H1 (cell line): ENCODE results near the gene DOK3. TPM values are rescaled to one million over a fixed set of nuclear protein-coding genes. Genes with fewer than 3 reads are reported as not detected.

ENCODE experiments used
- CTCF ChIA-PET: fragments of 300-600 bp; sonication (Branson Sonifier 250); formaldehyde crosslinking; loops from one replicate; lab custom pipeline; 2021; ENCODE audit not compliant: partially characterized antibody; lab: Charles Lee
- POLR2A ChIA-PET: fragments of 300-600 bp; sonication (Branson Sonifier 250); formaldehyde crosslinking; loops from one replicate; lab custom pipeline; 2021; ENCODE audit warnings: inconsistent platforms; ENCODE audit not compliant: partially characterized antibody; lab: Charles Lee
- DNase-seq, 2 experiments: peaks; one replicate each; pipeline versions ENCODE4 v3.0.0 to v3.0.0-alpha.2; 2010 to 2022; ENCODE audit warnings: low spot score in 2 of 2, low read depth in 1 of 2, mixed read lengths in 1 of 2
- FAIRE-seq: peaks from 2 replicates; lab custom pipeline; 2011; peaks lifted over from hg19 to GRCh38; lab: Jason Lieb, UNC
- H2AFZ ChIP-seq: 2 replicates; pipeline ENCODE4 v1.8.1; 2012; ENCODE audit warnings: low read length, inconsistent platforms
- H2AK5ac ChIP-seq: 2 replicates; pipeline ENCODE4 v1.6.1; 2013; ENCODE audit warnings: low read depth, low read length
- H2BK120ac ChIP-seq: replicated peaks from 2 replicates; pipeline ENCODE3; 2013; ENCODE audit warnings: low read depth, low read length, inconsistent platforms
- H2BK12ac ChIP-seq: 2 replicates; pipeline ENCODE4 v1.6.1; 2013; ENCODE audit warnings: low read depth, low read length
- H2BK15ac ChIP-seq: 2 replicates; pipeline ENCODE4 v1.6.1; 2013; ENCODE audit warnings: low read length
- H2BK20ac ChIP-seq: 2 replicates; pipeline ENCODE4 v1.6.1; 2013; ENCODE audit warnings: low read length
- H2BK5ac ChIP-seq: 2 replicates; pipeline ENCODE4 v1.6.1; 2013; ENCODE audit warnings: low read depth, low read length
- H3K14ac ChIP-seq: 2 replicates; pipeline ENCODE4 v1.6.1; 2013; ENCODE audit warnings: inconsistent platforms; ENCODE audit not compliant: insufficient read length
- H3K18ac ChIP-seq: 2 replicates; pipeline ENCODE4 v1.6.1; 2013; ENCODE audit warnings: low read length; ENCODE audit errors: extremely low read depth
- H3K23ac ChIP-seq: 2 replicates; pipeline ENCODE4 v1.6.1; 2013; ENCODE audit warnings: inconsistent platforms; ENCODE audit not compliant: insufficient read length
- H3K23me2 ChIP-seq: 2 replicates; pipeline ENCODE4 v1.6.1; 2013; ENCODE audit warnings: low read depth, low read length
- H3K27ac ChIP-seq: 2 replicates; pipeline ENCODE4 v1.6.1; 2011; ENCODE audit warnings: low read depth, low read length, inconsistent platforms
- H3K27me3 ChIP-seq, 4 experiments: replicated peaks in 1 of 4; 1 replicate in 1 of 4; 2 replicates in 3 of 4; pipeline versions ENCODE4 v1.6.1 to v1.8.1; 2011 to 2013; ENCODE audit warnings: low read length in 3 of 4, mild to moderate bottlenecking in 3 of 4, inconsistent platforms in 2 of 4, mixed read lengths in 2 of 4, moderate library complexity in 1 of 4; ENCODE audit not compliant: control insufficient read depth in 3 of 4, insufficient read depth in 3 of 4; ENCODE audit errors: extremely low read depth in 1 of 4
- H3K36me3 ChIP-seq, 4 experiments: 2 replicates each; pipeline versions ENCODE4 v1.6.1 to v1.8.1; 2011 to 2013; ENCODE audit warnings: mild to moderate bottlenecking in 4 of 4, low read length in 3 of 4, moderate library complexity in 2 of 4, control low read depth in 1 of 4, inconsistent platforms in 1 of 4; ENCODE audit not compliant: insufficient read depth in 4 of 4, control insufficient read depth in 2 of 4
- H3K4ac ChIP-seq: replicated peaks from 2 replicates; pipeline ENCODE3; 2013; ENCODE audit warnings: low read length, low read depth, mixed read lengths, inconsistent platforms; ENCODE audit not compliant: insufficient read length
- H3K4me1 ChIP-seq, 4 experiments: replicated peaks in 1 of 4; 1 replicate in 1 of 4; 2 replicates in 3 of 4; pipeline versions ENCODE4 v1.6.1 to v1.8.1; 2011 to 2013; ENCODE audit warnings: low read length in 3 of 4, inconsistent platforms in 2 of 4, mixed read lengths in 1 of 4; ENCODE audit not compliant: insufficient read depth in 4 of 4, control insufficient read depth in 3 of 4
- H3K4me2 ChIP-seq, 2 experiments: 2 replicates each; pipeline versions ENCODE4 v1.6.1 to v1.8.1; 2011 to 2013; ENCODE audit warnings: low read depth in 2 of 2, low read length in 2 of 2, control low read depth in 1 of 2, inconsistent platforms in 1 of 2, mild to moderate bottlenecking in 1 of 2; ENCODE audit not compliant: insufficient read depth in 1 of 2
- H3K4me3 ChIP-seq, 4 experiments: fragments of 200-600, 300-600 bp in 1 of 4; sonication (generic), shearing (Covaris generic), sonication (Bioruptor Twin) in 1 of 4; 2 replicates each; pipeline versions ENCODE4 v1.5.1 to v1.8.1; 2011 to 2016; ENCODE audit warnings: low read length in 4 of 4, low read depth in 3 of 4, control low read depth in 2 of 4, inconsistent platforms in 2 of 4, mild to moderate bottlenecking in 2 of 4, mixed read lengths in 1 of 4, moderate library complexity in 1 of 4; ENCODE audit not compliant: insufficient read depth in 2 of 4; ENCODE audit errors: extremely low read depth in 1 of 4
- H3K56ac ChIP-seq: replicated peaks from 2 replicates; pipeline ENCODE3; 2013; ENCODE audit warnings: low read depth, mild to moderate bottlenecking, mixed read lengths, low read length, inconsistent platforms; ENCODE audit not compliant: insufficient read length
- H3K79me1 ChIP-seq: 2 replicates; pipeline ENCODE4 v1.6.1; 2013; ENCODE audit warnings: low read depth, low read length, control low read depth
- H3K79me2 ChIP-seq, 2 experiments: 2 replicates each; pipeline versions ENCODE4 v1.6.1 to v1.8.1; 2012 to 2013; ENCODE audit warnings: low read length in 2 of 2, mild to moderate bottlenecking in 2 of 2, inconsistent platforms in 1 of 2; ENCODE audit not compliant: insufficient read depth in 2 of 2, control insufficient read depth in 1 of 2
- H3K9ac ChIP-seq, 4 experiments: replicated peaks in 1 of 4; 1 replicate in 1 of 4; 2 replicates in 3 of 4; pipeline versions ENCODE4 v1.6.1 to v1.8.1; 2011 to 2013; ENCODE audit warnings: low read depth in 3 of 4, low read length in 3 of 4, control low read depth in 2 of 4, mild to moderate bottlenecking in 2 of 4, moderate library complexity in 2 of 4, inconsistent platforms in 1 of 4; ENCODE audit errors: extremely low read depth in 1 of 4
- H3K9me3 ChIP-seq, 2 experiments: 2 replicates each; pipeline versions ENCODE4 v1.6.1 to v1.8.1; 2012 to 2013; ENCODE audit warnings: mild to moderate bottlenecking in 2 of 2, moderate library complexity in 2 of 2, control low read depth in 1 of 2, inconsistent platforms in 1 of 2, low read depth in 1 of 2, low read length in 1 of 2, mixed read lengths in 1 of 2; ENCODE audit not compliant: insufficient read depth in 2 of 2
- H4K20me1 ChIP-seq, 2 experiments: replicated peaks in 1 of 2; 2 replicates each; pipeline versions ENCODE3 to v1.8.1; 2011 to 2013; ENCODE audit warnings: inconsistent platforms in 2 of 2, low read length in 2 of 2, mild to moderate bottlenecking in 1 of 2; ENCODE audit not compliant: insufficient read depth in 2 of 2, control insufficient read depth in 1 of 2
- H4K5ac ChIP-seq: 2 replicates; pipeline ENCODE4 v1.6.1; 2013; ENCODE audit warnings: low read length, low read depth, mixed read lengths, inconsistent platforms; ENCODE audit not compliant: insufficient read length
- H4K8ac ChIP-seq: 2 replicates; pipeline ENCODE4 v1.8.0; 2013; ENCODE audit warnings: mild to moderate bottlenecking, moderate library complexity, low read length, inconsistent platforms; ENCODE audit not compliant: insufficient read depth; ENCODE audit errors: extremely low read depth
- H4K91ac ChIP-seq: replicated peaks from 2 replicates; pipeline ENCODE3; 2013; ENCODE audit warnings: low read length, mixed read lengths, inconsistent platforms; ENCODE audit not compliant: insufficient read length
- CHD2 ChIP-seq: IDR thresholded peaks from 2 replicates; pipeline ENCODE4 v1.6.1; 2012; ENCODE audit warnings: low read length, improper control_type of control experiment
- E2F6 ChIP-seq: IDR thresholded peaks from 2 replicates; pipeline ENCODE4 v1.6.1; 2012; ENCODE audit warnings: inconsistent platforms
- EZH2 ChIP-seq: fragments of 200-600 bp; sonication (generic); IDR thresholded peaks from 2 replicates; pipeline ENCODE4 v1.7.1; 2012; ENCODE audit warnings: low read depth, mild to moderate bottlenecking, moderate library complexity, low read length, inconsistent platforms; ENCODE audit not compliant: severe bottlenecking
- RAD21 ChIP-seq, 2 experiments: IDR thresholded peaks in 1 of 2; conservative IDR thresholded peaks in 1 of 2; 2 replicates each; pipeline ENCODE4 v1.6.1; 2011; ENCODE audit warnings: low read depth in 2 of 2, low read length in 2 of 2, improper control_type of control experiment in 1 of 2, inconsistent platforms in 1 of 2, mild to moderate bottlenecking in 1 of 2, moderate library complexity in 1 of 2
- RFX5 ChIP-seq: IDR thresholded peaks from 2 replicates; pipeline ENCODE4 v1.6.1; 2011; ENCODE audit warnings: low read depth, low read length, improper control_type of control experiment, borderline replicate concordance
- RNF2 ChIP-seq: fragments of 200-900, 300-1000 bp; sonication (generic); IDR thresholded peaks from 2 replicates; pipeline ENCODE4 v1.7.1; 2016; ENCODE audit warnings: borderline replicate concordance, low read depth, mild to moderate bottlenecking, antibody characterized with exemption, low read length; ENCODE audit not compliant: poor library complexity, severe bottlenecking; ENCODE audit errors: missing control alignments
- SP1 ChIP-seq: IDR thresholded peaks from 2 replicates; pipeline ENCODE4 v1.6.1; 2011; ENCODE audit warnings: low read depth, low read length
- SRF ChIP-seq: IDR thresholded peaks from 2 replicates; pipeline ENCODE4 v1.6.1; 2011; ENCODE audit warnings: mild to moderate bottlenecking, low read depth, low read length, moderate library complexity
- TAF7 ChIP-seq: optimal IDR thresholded peaks from 2 replicates; pipeline ENCODE3; 2011; ENCODE audit warnings: low read depth, mild to moderate bottlenecking, inconsistent platforms, low read length, moderate library complexity, borderline replicate concordance
- WGBS, 2 experiments: shearing (Covaris generic) in 1 of 2; methylation state at CpG; one replicate each; pipeline versions ENCODE4 v1.1.6 to v1.1.7; 2013 to 2015; ENCODE audit warnings: low lambda C conversion rate in 2 of 2, mixed read lengths in 2 of 2, inconsistent platforms in 1 of 2, low coverage in 1 of 2, missing lambda C conversion rate in 1 of 2; ENCODE audit not compliant: insufficient replicate concordance in 2 of 2, insufficient coverage in 1 of 2, insufficient read length in 1 of 2; ENCODE audit errors: extremely low coverage in 1 of 2, missing lambda C conversion rate in 1 of 2; 5-methylcytosine and 5-hydroxymethylcytosine counted together
- polyA plus RNA-seq, 7 experiments: library from polyadenylated mRNA; depleted of rRNA in 3 of 7; stranded (reverse) in 5 of 7; unstranded in 2 of 7; fragments of >200 nt in 5 of 7; fragments of 200-250 nt in 2 of 7; gene quantifications; 1 replicate in 5 of 7; 2 replicates in 1 of 7; 4 replicates in 1 of 7; pipeline versions ENCODE4 v1.2.1 to v1.2.3, GENCODE V29; 2011 to 2013; ENCODE audit warnings: missing spikeins in 2 of 7, mixed read lengths in 2 of 7
- total RNA-seq: library from RNA; stranded (reverse); fragmentation: NEBNext Ultra II Directional; extraction: Animal tissue kit (Norgen Biotek cat#: 25700); gene quantifications from 2 replicates; pipeline ENCODE4 v1.2.1, GENCODE V29; 2021

DOK3 gene
- total and polyA plus RNA-seq, 2 of the 8 experiments (the other 6 are each of a cell fraction or from before 2014, with no cell fraction given): 4.2 to 6.4 TPM

GRCh38 chr5:177497292-177498012 lies 12.2 kb downstream of the DOK3 start, which contains the start of gene PDLIM7:
Gene PDLIM7, minus strand, starts transcription at chr5:177497604. Its CDS starts 1,092 bp downstream, at chr5:177496512.
- no peaks in the 10 kb centered on the region for H3K9me3 ChIP-seq
- H2BK12ac ChIP-seq: peak within 1 kb of the TSS; percentile 68; the same call in 1 of the 2 replicates
- H4K20me1 ChIP-seq: peaks cover 3 to 4% of the 10 kb centered on the region in 2 experiments
- peak within 1 kb of the TSS; percentile 88 for H4K91ac ChIP-seq
- peaks cover 2 to 12% (median 11%) of the 10 kb centered on the region in 4 experiments; a peak in 6 of 7 replicates for H3K27me3 ChIP-seq
- peaks cover 0 to 31% (median 27%) of the 10 kb centered on the region in 4 experiments; a peak in 6 of 7 replicates for H3K4me1 ChIP-seq
- DNase-seq (peak; percentile 98 to 99), FAIRE-seq (no peak)
- peak within 1 kb of the TSS; percentile 61 to 83 (median 68) for H3K4me3 ChIP-seq
- peak within 1 kb of the TSS; percentile 91; the same call in 1 of the 2 replicates for H2BK5ac ChIP-seq
- peak within 1 kb of the TSS; percentile 46 to 93 (median 84) for H3K9ac ChIP-seq
- H2AFZ ChIP-seq: no peak within 1 kb of the TSS
- H3K79me1 ChIP-seq: no peaks in the 10 kb centered on the region; the same call in 1 of the 2 replicates
- peaks cover 0 to 5% (median 3%) of the 10 kb centered on the region in 4 experiments; a peak in 4 of 8 replicates for H3K36me3 ChIP-seq
- H3K56ac ChIP-seq: peak within 1 kb of the TSS; percentile 70
- H3K4me2 ChIP-seq: peak within 1 kb of the TSS; percentile 88 to 91
- H3K4ac ChIP-seq: peak within 1 kb of the TSS; percentile 93
- peaks cover 10% of the 10 kb centered on the region for H3K23me2 ChIP-seq
- H3K23ac ChIP-seq: no peak within 1 kb of the TSS
- H2BK15ac ChIP-seq: peak within 1 kb of the TSS; percentile 92; the same call in 1 of the 2 replicates
- peak within 1 kb of the TSS; percentile 98 for H3K27ac ChIP-seq
- ChIA-PET CTCF (interaction anchor here (0.6 to 20.8 kb wide), 8 partner anchors 7 to 188 kb away, joined by 3 to 306 read pairs (median 4); partner anchors contain the start of genes DOK3 and PRR7), POLR2A (interaction anchor here (0.6 to 67.5 kb wide), 16 partner anchors 18 to 148 kb away, joined by 3 to 3349 read pairs (median 4); partner anchors contain the start of genes DBN1, DDX41, DOK3 and GRK6)
- peak within 1 kb of the TSS; percentile 89 for H4K5ac ChIP-seq
- H3K79me2 ChIP-seq: peaks cover 0 to 8% of the 10 kb centered on the region in 2 experiments; a peak in 1 of 4 replicates
- no peak within 1 kb of the TSS for H2BK120ac ChIP-seq
- no peak within 1 kb of the TSS for H2AK5ac ChIP-seq
- H2BK20ac ChIP-seq: no peak within 1 kb of the TSS
- WGBS, 2 experiments: 2% methylated on average over 47 of the region's 73 CpGs; no CpG with 5 or more reads in 1 of the 2 experiments
- peak within 1 kb of the TSS; percentile 91 for H4K8ac ChIP-seq
- peak within 1 kb of the TSS; percentile 91 for H3K18ac ChIP-seq
- no peak within 1 kb of the TSS for H3K14ac ChIP-seq
- TF ChIP-seq TAF7 (peak; percentile 73), RAD21 (IDR thresholded peaks at IDR 0.05 in 1 of 2, conservative IDR thresholded peaks at IDR 0.05 in 1 of 2; ENCODE audit: low read depth in 2 of 2, low read length in 2 of 2) (no peak), EZH2 (no peak), RFX5 (no peak), SP1 (peak; percentile 82), RNF2 (no peak), E2F6 (no peak), CHD2 (no peak), SRF (no peak)
